H1 (cell line): ENCODE data around the gene RCSD1. TPM values are rescaled to one million over a fixed set of nuclear protein-coding genes. Genes with fewer than 3 reads are reported as not detected.

Experiments used
- CTCF ChIA-PET: fragments of 300-600 bp; sonication (Branson Sonifier 250); formaldehyde crosslinking; loops from one replicate; lab custom pipeline; 2021; ENCODE audit not compliant: partially characterized antibody; lab: Charles Lee
- POLR2A ChIA-PET: fragments of 300-600 bp; sonication (Branson Sonifier 250); formaldehyde crosslinking; loops from one replicate; lab custom pipeline; 2021; ENCODE audit warnings: inconsistent platforms; ENCODE audit not compliant: partially characterized antibody; lab: Charles Lee
- DNase-seq, 2 experiments: peaks; one replicate each; pipeline versions ENCODE4 v3.0.0 to v3.0.0-alpha.2; 2010 to 2022; ENCODE audit warnings: low spot score in 2 of 2, low read depth in 1 of 2, mixed read lengths in 1 of 2
- FAIRE-seq: peaks from 2 replicates; lab custom pipeline; 2011; peaks lifted over from hg19 to GRCh38; lab: Jason Lieb, UNC
- H2AFZ ChIP-seq: 2 replicates; pipeline ENCODE4 v1.8.1; 2012; ENCODE audit warnings: low read length, inconsistent platforms
- H2AK5ac ChIP-seq: 2 replicates; pipeline ENCODE4 v1.6.1; 2013; ENCODE audit warnings: low read depth, low read length
- H2BK120ac ChIP-seq: replicated peaks from 2 replicates; pipeline ENCODE3; 2013; ENCODE audit warnings: low read depth, low read length, inconsistent platforms
- H2BK12ac ChIP-seq: 2 replicates; pipeline ENCODE4 v1.6.1; 2013; ENCODE audit warnings: low read depth, low read length
- H2BK15ac ChIP-seq: 2 replicates; pipeline ENCODE4 v1.6.1; 2013; ENCODE audit warnings: low read length
- H2BK20ac ChIP-seq: 2 replicates; pipeline ENCODE4 v1.6.1; 2013; ENCODE audit warnings: low read length
- H2BK5ac ChIP-seq: 2 replicates; pipeline ENCODE4 v1.6.1; 2013; ENCODE audit warnings: low read depth, low read length
- H3K14ac ChIP-seq: 2 replicates; pipeline ENCODE4 v1.6.1; 2013; ENCODE audit warnings: inconsistent platforms; ENCODE audit not compliant: insufficient read length
- H3K18ac ChIP-seq: 2 replicates; pipeline ENCODE4 v1.6.1; 2013; ENCODE audit warnings: low read length; ENCODE audit errors: extremely low read depth
- H3K23ac ChIP-seq: 2 replicates; pipeline ENCODE4 v1.6.1; 2013; ENCODE audit warnings: inconsistent platforms; ENCODE audit not compliant: insufficient read length
- H3K23me2 ChIP-seq: 2 replicates; pipeline ENCODE4 v1.6.1; 2013; ENCODE audit warnings: low read depth, low read length
- H3K27ac ChIP-seq: 2 replicates; pipeline ENCODE4 v1.6.1; 2011; ENCODE audit warnings: low read depth, low read length, inconsistent platforms
- H3K27me3 ChIP-seq, 4 experiments: replicated peaks in 1 of 4; 1 replicate in 1 of 4; 2 replicates in 3 of 4; pipeline versions ENCODE4 v1.6.1 to v1.8.1; 2011 to 2013; ENCODE audit warnings: low read length in 3 of 4, mild to moderate bottlenecking in 3 of 4, inconsistent platforms in 2 of 4, mixed read lengths in 2 of 4, moderate library complexity in 1 of 4; ENCODE audit not compliant: control insufficient read depth in 3 of 4, insufficient read depth in 3 of 4; ENCODE audit errors: extremely low read depth in 1 of 4
- H3K36me3 ChIP-seq, 4 experiments: 2 replicates each; pipeline versions ENCODE4 v1.6.1 to v1.8.1; 2011 to 2013; ENCODE audit warnings: mild to moderate bottlenecking in 4 of 4, low read length in 3 of 4, moderate library complexity in 2 of 4, control low read depth in 1 of 4, inconsistent platforms in 1 of 4; ENCODE audit not compliant: insufficient read depth in 4 of 4, control insufficient read depth in 2 of 4
- H3K4ac ChIP-seq: replicated peaks from 2 replicates; pipeline ENCODE3; 2013; ENCODE audit warnings: low read length, low read depth, mixed read lengths, inconsistent platforms; ENCODE audit not compliant: insufficient read length
- H3K4me1 ChIP-seq, 4 experiments: replicated peaks in 1 of 4; 1 replicate in 1 of 4; 2 replicates in 3 of 4; pipeline versions ENCODE4 v1.6.1 to v1.8.1; 2011 to 2013; ENCODE audit warnings: low read length in 3 of 4, inconsistent platforms in 2 of 4, mixed read lengths in 1 of 4; ENCODE audit not compliant: insufficient read depth in 4 of 4, control insufficient read depth in 3 of 4
- H3K4me2 ChIP-seq, 2 experiments: 2 replicates each; pipeline versions ENCODE4 v1.6.1 to v1.8.1; 2011 to 2013; ENCODE audit warnings: low read depth in 2 of 2, low read length in 2 of 2, control low read depth in 1 of 2, inconsistent platforms in 1 of 2, mild to moderate bottlenecking in 1 of 2; ENCODE audit not compliant: insufficient read depth in 1 of 2
- H3K4me3 ChIP-seq, 4 experiments: fragments of 200-600, 300-600 bp in 1 of 4; sonication (generic), shearing (Covaris generic), sonication (Bioruptor Twin) in 1 of 4; 2 replicates each; pipeline versions ENCODE4 v1.5.1 to v1.8.1; 2011 to 2016; ENCODE audit warnings: low read length in 4 of 4, low read depth in 3 of 4, control low read depth in 2 of 4, inconsistent platforms in 2 of 4, mild to moderate bottlenecking in 2 of 4, mixed read lengths in 1 of 4, moderate library complexity in 1 of 4; ENCODE audit not compliant: insufficient read depth in 2 of 4; ENCODE audit errors: extremely low read depth in 1 of 4
- H3K56ac ChIP-seq: replicated peaks from 2 replicates; pipeline ENCODE3; 2013; ENCODE audit warnings: low read depth, mild to moderate bottlenecking, mixed read lengths, low read length, inconsistent platforms; ENCODE audit not compliant: insufficient read length
- H3K79me1 ChIP-seq: 2 replicates; pipeline ENCODE4 v1.6.1; 2013; ENCODE audit warnings: low read depth, low read length, control low read depth
- H3K79me2 ChIP-seq, 2 experiments: 2 replicates each; pipeline versions ENCODE4 v1.6.1 to v1.8.1; 2012 to 2013; ENCODE audit warnings: low read length in 2 of 2, mild to moderate bottlenecking in 2 of 2, inconsistent platforms in 1 of 2; ENCODE audit not compliant: insufficient read depth in 2 of 2, control insufficient read depth in 1 of 2
- H3K9ac ChIP-seq, 4 experiments: replicated peaks in 1 of 4; 1 replicate in 1 of 4; 2 replicates in 3 of 4; pipeline versions ENCODE4 v1.6.1 to v1.8.1; 2011 to 2013; ENCODE audit warnings: low read depth in 3 of 4, low read length in 3 of 4, control low read depth in 2 of 4, mild to moderate bottlenecking in 2 of 4, moderate library complexity in 2 of 4, inconsistent platforms in 1 of 4; ENCODE audit errors: extremely low read depth in 1 of 4
- H3K9me3 ChIP-seq, 2 experiments: 2 replicates each; pipeline versions ENCODE4 v1.6.1 to v1.8.1; 2012 to 2013; ENCODE audit warnings: mild to moderate bottlenecking in 2 of 2, moderate library complexity in 2 of 2, control low read depth in 1 of 2, inconsistent platforms in 1 of 2, low read depth in 1 of 2, low read length in 1 of 2, mixed read lengths in 1 of 2; ENCODE audit not compliant: insufficient read depth in 2 of 2
- H4K20me1 ChIP-seq, 2 experiments: replicated peaks in 1 of 2; 2 replicates each; pipeline versions ENCODE3 to v1.8.1; 2011 to 2013; ENCODE audit warnings: inconsistent platforms in 2 of 2, low read length in 2 of 2, mild to moderate bottlenecking in 1 of 2; ENCODE audit not compliant: insufficient read depth in 2 of 2, control insufficient read depth in 1 of 2
- H4K5ac ChIP-seq: 2 replicates; pipeline ENCODE4 v1.6.1; 2013; ENCODE audit warnings: low read length, low read depth, mixed read lengths, inconsistent platforms; ENCODE audit not compliant: insufficient read length
- H4K8ac ChIP-seq: 2 replicates; pipeline ENCODE4 v1.8.0; 2013; ENCODE audit warnings: mild to moderate bottlenecking, moderate library complexity, low read length, inconsistent platforms; ENCODE audit not compliant: insufficient read depth; ENCODE audit errors: extremely low read depth
- H4K91ac ChIP-seq: replicated peaks from 2 replicates; pipeline ENCODE3; 2013; ENCODE audit warnings: low read length, mixed read lengths, inconsistent platforms; ENCODE audit not compliant: insufficient read length
- BACH1 ChIP-seq: IDR thresholded peaks from 2 replicates; pipeline ENCODE4 v1.6.1; 2012; ENCODE audit warnings: low read length, improper control_type of control experiment
- BRCA1 ChIP-seq: IDR thresholded peaks from 2 replicates; pipeline ENCODE4 v1.6.1; 2012; ENCODE audit warnings: low read depth, low read length, improper control_type of control experiment
- CTBP2 ChIP-seq: IDR thresholded peaks from 2 replicates; pipeline ENCODE4 v1.7.0; 2011; ENCODE audit warnings: borderline replicate concordance, mild to moderate bottlenecking, moderate library complexity, mixed read lengths, low read length; ENCODE audit not compliant: insufficient read depth, insufficient read length
- CTCF ChIP-seq, 3 experiments: IDR thresholded peaks; 1 replicate in 2 of 3; 2 replicates in 1 of 3; pipeline versions ENCODE4 v1.5.1 to v1.6.1; 2011; ENCODE audit warnings: low read length in 3 of 3, mild to moderate bottlenecking in 3 of 3, inconsistent platforms in 2 of 3, low read depth in 1 of 3, moderate library complexity in 1 of 3; ENCODE audit not compliant: insufficient read depth in 1 of 3; ENCODE audit errors: control extremely low read depth in 1 of 3
- EP300 ChIP-seq, 2 experiments: IDR thresholded peaks; 1 replicate in 1 of 2; 2 replicates in 1 of 2; pipeline ENCODE4 v1.6.1; 2011 to 2012; ENCODE audit warnings: low read depth in 2 of 2, low read length in 2 of 2, mild to moderate bottlenecking in 2 of 2, borderline replicate concordance in 1 of 2, inconsistent platforms in 1 of 2, moderate library complexity in 1 of 2
- GABPA ChIP-seq: IDR thresholded peaks from 2 replicates; pipeline ENCODE4 v1.6.1; 2011; ENCODE audit warnings: mild to moderate bottlenecking, low read length, moderate library complexity, borderline replicate concordance; ENCODE audit not compliant: insufficient read depth
- JUND ChIP-seq: IDR thresholded peaks from 2 replicates; pipeline ENCODE4 v1.6.1; 2011; ENCODE audit warnings: mild to moderate bottlenecking, improper control_type of control experiment, low read length
- NANOG ChIP-seq: IDR thresholded peaks from 2 replicates; pipeline ENCODE4 v1.6.1; 2011; ENCODE audit warnings: low read length, low read depth, mild to moderate bottlenecking, inconsistent platforms; ENCODE audit not compliant: insufficient read depth, poor library complexity, severe bottlenecking
- SAP30 ChIP-seq: fragments of 300-600 bp; sonication (generic); IDR thresholded peaks from 2 replicates; pipeline ENCODE4 v1.7.1; 2012; ENCODE audit warnings: low read length, moderate library complexity, mild to moderate bottlenecking, inconsistent platforms; ENCODE audit not compliant: insufficient read depth, insufficient replicate concordance
- SUZ12 ChIP-seq: fragments of 200-600 bp; sonication (generic); IDR thresholded peaks from 2 replicates; pipeline ENCODE4 v1.6.1; 2012; ENCODE audit warnings: mild to moderate bottlenecking, inconsistent platforms, low read length, moderate library complexity, mixed read lengths
- WGBS, 2 experiments: shearing (Covaris generic) in 1 of 2; methylation state at CpG; one replicate each; pipeline versions ENCODE4 v1.1.6 to v1.1.7; 2013 to 2015; ENCODE audit warnings: low lambda C conversion rate in 2 of 2, mixed read lengths in 2 of 2, inconsistent platforms in 1 of 2, low coverage in 1 of 2, missing lambda C conversion rate in 1 of 2; ENCODE audit not compliant: insufficient replicate concordance in 2 of 2, insufficient coverage in 1 of 2, insufficient read length in 1 of 2; ENCODE audit errors: extremely low coverage in 1 of 2, missing lambda C conversion rate in 1 of 2; 5-methylcytosine and 5-hydroxymethylcytosine counted together
- polyA plus RNA-seq, 7 experiments: library from polyadenylated mRNA; depleted of rRNA in 3 of 7; stranded (reverse) in 5 of 7; unstranded in 2 of 7; fragments of >200 nt in 5 of 7; fragments of 200-250 nt in 2 of 7; gene quantifications; 1 replicate in 5 of 7; 2 replicates in 1 of 7; 4 replicates in 1 of 7; pipeline versions ENCODE4 v1.2.1 to v1.2.3, GENCODE V29; 2011 to 2013; ENCODE audit warnings: missing spikeins in 2 of 7, mixed read lengths in 2 of 7
- total RNA-seq: library from RNA; stranded (reverse); fragmentation: NEBNext Ultra II Directional; extraction: Animal tissue kit (Norgen Biotek cat#: 25700); gene quantifications from 2 replicates; pipeline ENCODE4 v1.2.1, GENCODE V29; 2021

RCSD1 gene
- total and polyA plus RNA-seq, 2 of the 8 experiments (the other 6 are each of a cell fraction or from before 2014, with no cell fraction given) = 0.47 to 0.69 TPM

GRCh38 chr1:167659881-167660280, 29.8 kb downstream of the RCSD1 start:
- no peak overlapping the region for H3K27ac ChIP-seq
- no peak for TF ChIP-seq SAP30
- TF ChIP-seq SUZ12 = no peak
- TF ChIP-seq BACH1 = no peak
- TF ChIP-seq JUND = no peak
- no peak for TF ChIP-seq NANOG
- no peak for TF ChIP-seq CTBP2
- TF ChIP-seq GABPA = no peak
- no peak for TF ChIP-seq EP300 (IDR thresholded peaks at IDR 0.05; ENCODE audit: borderline replicate concordance in 1 of 2, low read depth in 2 of 2, low read length in 2 of 2)
- TF ChIP-seq BRCA1 = no peak
- TF ChIP-seq CTCF (IDR thresholded peaks at IDR 0.05; ENCODE audit: control extremely low read depth in 1 of 3, insufficient read depth in 1 of 3, low read depth in 1 of 3, low read length in 3 of 3) = no peak

More at GRCh38 chr1:167659881-167660280, 29.8 kb downstream of the RCSD1 start:
- H3K9me3 ChIP-seq = no peaks in the 10 kb centered on the region
- H3K18ac ChIP-seq = no peak overlapping the region
- no peak overlapping the region for H2BK12ac ChIP-seq
- H3K79me1 ChIP-seq = no peaks in the 10 kb centered on the region
- H3K4ac ChIP-seq = no peak overlapping the region
- no peak overlapping the region for H3K56ac ChIP-seq
- ChIA-PET POLR2A (no interaction called here), CTCF (interaction anchor here (1.0 to 4.4 kb wide), 2 partner anchors 28 to 102 kb away, joined by 3 to 20 read pairs; no protein-coding TSS in a partner anchor)
- H3K23ac ChIP-seq = no peak overlapping the region
- H4K8ac ChIP-seq = no peak overlapping the region
- H4K5ac ChIP-seq = no peak overlapping the region
- no peak overlapping the region for H4K91ac ChIP-seq
- no peak overlapping the region for H3K4me2 ChIP-seq
- no peak overlapping the region for H3K4me3 ChIP-seq
- no peaks in the 10 kb centered on the region for H3K79me2 ChIP-seq
- no peak overlapping the region for H2BK5ac ChIP-seq
- no peak overlapping the region for H2BK120ac ChIP-seq
- no peak overlapping the region for H3K14ac ChIP-seq
- no peak overlapping the region for H2BK15ac ChIP-seq
- no peak overlapping the region; the same call in 1 of the 2 replicates for H2AK5ac ChIP-seq
- FAIRE-seq (no peak), DNase-seq (no peak)
- no peaks in the 10 kb centered on the region for H3K36me3 ChIP-seq
- H3K4me1 ChIP-seq = no peaks in the 10 kb centered on the region
- H4K20me1 ChIP-seq = no peaks in the 10 kb centered on the region
- H3K9ac ChIP-seq = no peak overlapping the region
- 90% methylated on average over 6 of the region's 6 CpGs; no CpG with 5 or more reads in 1 of the 2 experiments for WGBS, 2 experiments
- no peak overlapping the region for H2BK20ac ChIP-seq
- H3K27me3 ChIP-seq = 0 out of 7 replicates have a peak, but pooled peaks cover 0 to 3% (median 0%) of the 10 kb centered on the region in 4 experiments
- H2AFZ ChIP-seq = no peak overlapping the region
- H3K23me2 ChIP-seq = peaks cover 1% of the 10 kb centered on the region; the same call in 1 of the 2 replicates
